ENCODE results near the gene FADS2.

Gene FADS2

GRCh38 chr11:61840371-61840770 lies 12.3 kb downstream of the FADS2 start:
- H3K4me3 ChIP-seq (ENCODE audit: low read length), result no peak overlapping the region
- TF ChIP-seq CTCF (IDR thresholded peaks at IDR 0.05; ENCODE audit: low read length) (no peak), EZH2phosphoT487 (IDR thresholded peaks at IDR 0.05; ENCODE audit: low read length) (no peak), EZH2 (optimal IDR thresholded peaks at IDR 0.05; ENCODE audit: low read depth, low read length) (no peak)
- no peak for DNase-seq
- no peaks in the 10 kb centered on the region for H3K9me2 ChIP-seq (replicated peaks; ENCODE audit: insufficient read depth, low read length)
- H3K27ac ChIP-seq (ENCODE audit: low read length), result no peak overlapping the region
- no peaks in the 10 kb centered on the region for H3K79me2 ChIP-seq (ENCODE audit: low read length)
- no peaks in the 10 kb centered on the region for H3K9me3 ChIP-seq (replicated peaks; ENCODE audit: insufficient read depth, low read length)
- no peaks in the 10 kb centered on the region for H3F3A ChIP-seq (ENCODE audit: insufficient read depth, low read length)
- no peak overlapping the region for H3K9ac ChIP-seq (ENCODE audit: low read length)
- no peaks in the 10 kb centered on the region; the same call in 1 of the 2 replicates for H3K27me3 ChIP-seq (replicated peaks; ENCODE audit: insufficient read depth, low read length)
- no peaks in the 10 kb centered on the region for H3K4me1 ChIP-seq (ENCODE audit: low read length)
- H3K4me2 ChIP-seq (ENCODE audit: low read depth, low read length), result no peak overlapping the region
- no peak overlapping the region for H2AFZ ChIP-seq (ENCODE audit: low read length)
- no peaks in the 10 kb centered on the region for H3K36me3 ChIP-seq (replicated peaks; ENCODE audit: insufficient read depth, low read length)
- no peaks in the 10 kb centered on the region for H4K20me1 ChIP-seq (ENCODE audit: insufficient read depth, low read length)

- no peak for TF ChIP-seq EZH2 (optimal IDR thresholded peaks at IDR 0.05; ENCODE audit: low read depth, low read length)
- H3K9me3 ChIP-seq (replicated peaks; ENCODE audit: insufficient read depth, low read length), result no peaks in the 10 kb centered on the region
- H3K27me3 ChIP-seq (replicated peaks; ENCODE audit: insufficient read depth, low read length), result no peaks in the 10 kb centered on the region; the same call in 1 of the 2 replicates
- H2AFZ ChIP-seq (ENCODE audit: low read length), result no peak overlapping the region
- no peaks in the 10 kb centered on the region for H3K36me3 ChIP-seq (replicated peaks; ENCODE audit: insufficient read depth, low read length)
- no peak overlapping the region for H3K27ac ChIP-seq (ENCODE audit: low read length)
- no peaks in the 10 kb centered on the region for H3K9me2 ChIP-seq (replicated peaks; ENCODE audit: insufficient read depth, low read length)
- no peak overlapping the region for H3K4me3 ChIP-seq (ENCODE audit: low read length)
- H3F3A ChIP-seq (ENCODE audit: insufficient read depth, low read length), result no peaks in the 10 kb centered on the region
- no peak overlapping the region for H3K9ac ChIP-seq (ENCODE audit: low read length)
- no peak overlapping the region for H3K4me2 ChIP-seq (ENCODE audit: low read depth, low read length)
- no peak for DNase-seq
- no peaks in the 10 kb centered on the region for H4K20me1 ChIP-seq (ENCODE audit: insufficient read depth, low read length)
- H3K4me1 ChIP-seq (ENCODE audit: low read length), result no peaks in the 10 kb centered on the region
- H3K79me2 ChIP-seq (ENCODE audit: low read length), result no peaks in the 10 kb centered on the region
These were observed 13.8 kb downstream of the FADS2 start for GRCh38 chr11:61841636-61842527.

- no peak for TF ChIP-seq CTCF (IDR thresholded peaks at IDR 0.05; ENCODE audit: low read length)
- no peak for TF ChIP-seq EZH2 (optimal IDR thresholded peaks at IDR 0.05; ENCODE audit: low read depth, low read length)
- no peak for TF ChIP-seq EZH2phosphoT487 (IDR thresholded peaks at IDR 0.05; ENCODE audit: low read length)
- Histone ChIP-seq H2AFZ (ENCODE audit: low read length) (no peak overlapping the region), H3K36me3 (replicated peaks; ENCODE audit: insufficient read depth, low read length) (no peaks in the 10 kb centered on the region), H3K9me3 (replicated peaks; ENCODE audit: insufficient read depth, low read length) (no peaks in the 10 kb centered on the region), H3K4me1 (ENCODE audit: low read length) (no peaks in the 10 kb centered on the region), H3K27me3 (replicated peaks; ENCODE audit: insufficient read depth, low read length) (no peaks in the 10 kb centered on the region; the same call in 1 of the 2 replicates), H3K79me2 (ENCODE audit: low read length) (no peaks in the 10 kb centered on the region), H3F3A (ENCODE audit: insufficient read depth, low read length) (no peaks in the 10 kb centered on the region), H3K4me2 (ENCODE audit: low read depth, low read length) (no peak overlapping the region), H3K27ac (ENCODE audit: low read length) (no peak overlapping the region), H3K9me2 (replicated peaks; ENCODE audit: insufficient read depth, low read length) (no peaks in the 10 kb centered on the region), H3K9ac (ENCODE audit: low read length) (no peak overlapping the region), H4K20me1 (ENCODE audit: insufficient read depth, low read length) (no peaks in the 10 kb centered on the region), H3K4me3 (ENCODE audit: low read length) (no peak overlapping the region)
- no peak for DNase-seq
These were observed 14.4 kb downstream of the FADS2 start for GRCh38 chr11:61842528-61842820.
